DOHH2 (cell line): ENCODE results near the gene VPS8.

Source experiments
- EZH2phosphoT487 ChIP-seq: fragments of 200-600 bp; sonication (generic); IDR thresholded peaks from 2 replicates; pipeline ENCODE4 v1.6.1; 2017; ENCODE audit warnings: borderline replicate concordance, mild to moderate bottlenecking, antibody characterized with exemption, low read length, moderate library complexity, mixed read lengths
- TF ChIP-seq, protein P1 (sequence below): fragments of 200-600 bp; sonication (generic); IDR thresholded peaks from one replicate; pipeline ENCODE4 v1.5.1; 2014; ENCODE audit warnings: antibody characterized with exemption, mild to moderate bottlenecking, low read depth, low read length; ENCODE audit not compliant: poor library complexity, severe bottlenecking

DNA sequence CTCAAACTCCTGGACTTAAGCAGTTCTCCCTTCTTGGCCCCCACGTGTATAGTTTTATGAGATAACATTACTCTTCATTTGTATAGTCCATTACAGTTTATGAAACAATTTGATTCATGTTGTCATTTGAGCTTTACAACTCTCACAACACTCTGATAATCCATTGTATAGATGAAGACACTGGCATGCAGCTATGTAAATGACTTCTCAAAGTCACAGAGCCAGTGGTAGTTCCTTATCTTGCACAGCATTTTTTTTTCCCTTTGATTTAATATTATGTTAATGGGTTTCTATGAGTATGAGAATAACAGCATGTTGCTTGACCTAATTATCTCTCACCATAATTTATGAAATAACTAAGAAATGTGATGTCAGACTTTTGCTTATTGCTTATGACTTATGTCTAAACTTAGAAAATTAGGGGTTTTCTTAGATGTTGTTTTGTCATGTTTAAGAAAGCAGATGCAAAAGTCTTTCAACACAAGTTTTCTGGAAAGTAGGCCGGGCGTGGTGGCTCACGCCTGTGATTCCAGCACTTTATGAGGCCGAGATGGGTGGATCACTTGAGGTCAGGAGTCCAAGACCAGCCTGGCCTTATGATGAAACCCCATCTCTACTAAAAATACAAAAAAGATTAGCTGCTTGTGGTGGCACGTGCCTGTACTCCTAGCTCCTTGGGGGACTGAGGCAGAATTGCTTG is 13.3 kb downstream of the VPS8 start:
- TF ChIP-seq, protein P1, sequence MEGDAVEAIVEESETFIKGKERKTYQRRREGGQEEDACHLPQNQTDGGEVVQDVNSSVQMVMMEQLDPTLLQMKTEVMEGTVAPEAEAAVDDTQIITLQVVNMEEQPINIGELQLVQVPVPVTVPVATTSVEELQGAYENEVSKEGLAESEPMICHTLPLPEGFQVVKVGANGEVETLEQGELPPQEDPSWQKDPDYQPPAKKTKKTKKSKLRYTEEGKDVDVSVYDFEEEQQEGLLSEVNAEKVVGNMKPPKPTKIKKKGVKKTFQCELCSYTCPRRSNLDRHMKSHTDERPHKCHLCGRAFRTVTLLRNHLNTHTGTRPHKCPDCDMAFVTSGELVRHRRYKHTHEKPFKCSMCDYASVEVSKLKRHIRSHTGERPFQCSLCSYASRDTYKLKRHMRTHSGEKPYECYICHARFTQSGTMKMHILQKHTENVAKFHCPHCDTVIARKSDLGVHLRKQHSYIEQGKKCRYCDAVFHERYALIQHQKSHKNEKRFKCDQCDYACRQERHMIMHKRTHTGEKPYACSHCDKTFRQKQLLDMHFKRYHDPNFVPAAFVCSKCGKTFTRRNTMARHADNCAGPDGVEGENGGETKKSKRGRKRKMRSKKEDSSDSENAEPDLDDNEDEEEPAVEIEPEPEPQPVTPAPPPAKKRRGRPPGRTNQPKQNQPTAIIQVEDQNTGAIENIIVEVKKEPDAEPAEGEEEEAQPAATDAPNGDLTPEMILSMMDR: no peak
- no peak for TF ChIP-seq EZH2phosphoT487
